Activated CD4-positive, alpha-beta T cell treated with anti-CD3 and anti-CD28 coated beads, Interleukin-2, amount 50 U/mL, for 16 hours (primary cell): Measurements from ENCODE around the gene SPAST.
"Not testable (repeated sequence)": the region's sequence is repeated elsewhere in the genome, so short reads cannot be mapped to it uniquely, and the experiment has no call there.

Experiments used
- DNase-seq: peaks from one replicate; pipeline ENCODE4 v3.0.0-alpha.2; 2020

The SPAST gene

GRCh38 chr2:32063310-32064020 is at the start of gene SPAST:
TSS of gene SPAST (plus strand) at chr2:32063556. CDS start at chr2:32063832, 276 bp downstream.
- DNase-seq: peak; percentile 98

GRCh38 chr2:32018789-32019482 is 44.4 kb upstream of the SPAST start:
- DNase-seq: not testable (repeated sequence)

GRCh38 chr2:32034198-32034887 is 29.0 kb upstream of the SPAST start:
- DNase-seq: not testable (repeated sequence)

GRCh38 chr2:32039447-32040219 is 23.7 kb upstream of the SPAST start, which contains the start of gene DPY30:
TSS of gene DPY30 (minus strand) at chr2:32039805. CDS start at chr2:32039456, 349 bp downstream.
- DNase-seq: peak; percentile 94

GRCh38 chr2:32043561-32043960 is 19.8 kb upstream of the SPAST start:
- no peak for DNase-seq

GRCh38 chr2:32051836-32052439 is 11.4 kb upstream of the SPAST start:
- no peak for DNase-seq

- not testable (repeated sequence) for DNase-seq
Measured at GRCh38 chr2:32054583-32054982, 8.8 kb upstream of the SPAST start.

GRCh38 chr2:32058130-32058529 is 5.2 kb upstream of the SPAST start:
- no peak for DNase-seq

- no peak for DNase-seq
Measured at GRCh38 chr2:32060266-32060665, 3.1 kb upstream of the SPAST start.

- no peak for DNase-seq
Measured at GRCh38 chr2:32061430-32061829, 1.9 kb upstream of the SPAST start.

- DNase-seq: no peak
Measured at GRCh38 chr2:32061973-32062861, 1.1 kb upstream of the SPAST start.

- DNase-seq: peak; percentile 11
Measured at GRCh38 chr2:32064021-32064601, 755 bp downstream of the SPAST start.

- DNase-seq: no peak
Measured at GRCh38 chr2:32064713-32065112, 1.4 kb downstream of the SPAST start.

GRCh38 chr2:32067549-32067948 is 4.2 kb downstream of the SPAST start:
- DNase-seq: no peak

GRCh38 chr2:32074134-32074506 is 10.8 kb downstream of the SPAST start:
- no peak for DNase-seq

- no peak for DNase-seq
Measured at GRCh38 chr2:32095671-32096070, 32.3 kb downstream of the SPAST start.

GRCh38 chr2:32108111-32108510 is 44.8 kb downstream of the SPAST start:
- DNase-seq: no peak

- DNase-seq: peak; percentile 16
Measured at GRCh38 chr2:32118055-32118454, 54.7 kb downstream of the SPAST start.

- no peak for DNase-seq
Measured at GRCh38 chr2:32119161-32119560, 55.8 kb downstream of the SPAST start.

GRCh38 chr2:32124660-32125059 is 61.3 kb downstream of the SPAST start:
- no peak for DNase-seq

- DNase-seq: no peak
Measured at GRCh38 chr2:32128636-32129035, 65.3 kb downstream of the SPAST start.
